Measurements from ENCODE around the gene CRYAA. TPM values are rescaled to one million over a fixed set of nuclear protein-coding genes. Genes with fewer than 3 reads are reported as not detected.

CRYAA gene
- total RNA-seq, 1 donor from 2014 or later, result not detected

- peak overlapping the region; percentile 91 for H3K27ac Mint-ChIP-seq
- TF ChIP-seq EZH2 (IDR thresholded peaks at IDR 0.05) (no peak), EZH2phosphoT487 (IDR thresholded peaks at IDR 0.05) (no peak)
- TF ChIP-seq, protein P1, sequence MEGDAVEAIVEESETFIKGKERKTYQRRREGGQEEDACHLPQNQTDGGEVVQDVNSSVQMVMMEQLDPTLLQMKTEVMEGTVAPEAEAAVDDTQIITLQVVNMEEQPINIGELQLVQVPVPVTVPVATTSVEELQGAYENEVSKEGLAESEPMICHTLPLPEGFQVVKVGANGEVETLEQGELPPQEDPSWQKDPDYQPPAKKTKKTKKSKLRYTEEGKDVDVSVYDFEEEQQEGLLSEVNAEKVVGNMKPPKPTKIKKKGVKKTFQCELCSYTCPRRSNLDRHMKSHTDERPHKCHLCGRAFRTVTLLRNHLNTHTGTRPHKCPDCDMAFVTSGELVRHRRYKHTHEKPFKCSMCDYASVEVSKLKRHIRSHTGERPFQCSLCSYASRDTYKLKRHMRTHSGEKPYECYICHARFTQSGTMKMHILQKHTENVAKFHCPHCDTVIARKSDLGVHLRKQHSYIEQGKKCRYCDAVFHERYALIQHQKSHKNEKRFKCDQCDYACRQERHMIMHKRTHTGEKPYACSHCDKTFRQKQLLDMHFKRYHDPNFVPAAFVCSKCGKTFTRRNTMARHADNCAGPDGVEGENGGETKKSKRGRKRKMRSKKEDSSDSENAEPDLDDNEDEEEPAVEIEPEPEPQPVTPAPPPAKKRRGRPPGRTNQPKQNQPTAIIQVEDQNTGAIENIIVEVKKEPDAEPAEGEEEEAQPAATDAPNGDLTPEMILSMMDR (IDR thresholded peaks at IDR 0.05), result no peak
These were observed 26.6 kb downstream of the CRYAA start for GRCh38 chr21:43195121-43196021.

GRCh38 chr21:43196826-43197225, 28.0 kb downstream of the CRYAA start:
- H3K9me3 Mint-ChIP-seq, result peaks cover 26% of the 10 kb centered on the region
- DNase-seq (ENCODE audit: low spot score), result peak; percentile 26
- Histone ChIP-seq H3F3A (ENCODE audit: low read depth) (peaks cover 10% of the 10 kb centered on the region), H3K36me3 (no peaks in the 10 kb centered on the region), H4K20me1 (ENCODE audit: low read depth) (no peaks in the 10 kb centered on the region), H3K4me3 (no peak overlapping the region), H3K9ac (no peak overlapping the region), H2AFZ (replicated peaks) (no peak overlapping the region), H3K27ac (no peak overlapping the region), H3K79me2 (ENCODE audit: low read depth) (no peaks in the 10 kb centered on the region), H3K27me3 (no peaks in the 10 kb centered on the region), H3K9me3 (ENCODE audit: low read depth) (peaks cover 2% of the 10 kb centered on the region), H3K4me1 (peaks cover 9% of the 10 kb centered on the region), H3K4me2 (peak overlapping the region; percentile 17)
- no peak overlapping the region for H3K27ac Mint-ChIP-seq
- no peak overlapping the region for H3K4me3 Mint-ChIP-seq
- no peaks in the 10 kb centered on the region for H3K36me3 Mint-ChIP-seq
- TF ChIP-seq EZH2 (IDR thresholded peaks at IDR 0.05) (no peak), EZH2phosphoT487 (IDR thresholded peaks at IDR 0.05) (no peak)
- TF ChIP-seq, protein P1 (IDR thresholded peaks at IDR 0.05), result no peak
- peaks cover 6% of the 10 kb centered on the region for H3K27me3 Mint-ChIP-seq (ENCODE audit: insufficient read depth, low read depth)
- H3K4me1 Mint-ChIP-seq, result peaks cover 30% of the 10 kb centered on the region

More at GRCh38 chr21:43195121-43196021, 26.6 kb downstream of the CRYAA start:
- no peak overlapping the region for H2AFZ ChIP-seq (replicated peaks)
- Mint-ChIP-seq H3K27me3 (ENCODE audit: insufficient read depth, low read depth) (peaks cover 6% of the 10 kb centered on the region), H3K36me3 (no peaks in the 10 kb centered on the region), H3K4me3 (no peak overlapping the region), H3K4me1 (peaks cover 30% of the 10 kb centered on the region), H3K9me3 (peaks cover 16% of the 10 kb centered on the region)
- H3K4me2 ChIP-seq, result no peak overlapping the region
- H3K4me1 ChIP-seq, result peaks cover 9% of the 10 kb centered on the region
- H3K4me3 ChIP-seq, result no peak overlapping the region
- peaks cover 10% of the 10 kb centered on the region for H3F3A ChIP-seq (ENCODE audit: low read depth)
- no peaks in the 10 kb centered on the region for H3K9me3 ChIP-seq (ENCODE audit: low read depth)
- no peak overlapping the region for H3K9ac ChIP-seq
- H4K20me1 ChIP-seq (ENCODE audit: low read depth), result no peaks in the 10 kb centered on the region
- H3K27me3 ChIP-seq, result no peaks in the 10 kb centered on the region
- no peaks in the 10 kb centered on the region for H3K79me2 ChIP-seq (ENCODE audit: low read depth)
- H3K27ac ChIP-seq, result no peak overlapping the region
- H3K36me3 ChIP-seq, result no peaks in the 10 kb centered on the region
- no peak for DNase-seq (ENCODE audit: low spot score)

DNA sequence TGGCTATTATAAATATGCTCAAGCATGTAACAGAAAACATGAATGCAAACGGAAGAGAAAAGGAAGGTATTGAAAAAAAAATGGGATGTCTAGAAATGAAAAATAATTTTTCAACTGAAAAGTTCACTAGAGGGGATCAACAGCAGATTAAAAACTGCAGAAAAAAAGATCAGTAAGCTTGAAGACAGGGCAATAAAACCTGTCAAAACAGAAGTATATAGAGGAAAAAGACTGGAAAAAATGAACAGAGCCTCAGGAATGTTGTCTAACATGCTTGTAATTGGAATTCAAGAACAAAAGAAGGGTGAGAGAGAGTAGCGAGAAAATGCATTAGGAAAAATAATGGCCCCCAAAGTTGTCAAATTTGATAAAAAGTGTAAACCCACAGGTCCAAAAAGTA, 29.6 kb downstream of the CRYAA start:
- no peaks in the 10 kb centered on the region for H3K36me3 Mint-ChIP-seq
- H3K4me1 ChIP-seq, result peaks cover 9% of the 10 kb centered on the region

More for the DNA sequence above, 29.6 kb downstream of the CRYAA start:
- peaks cover 31% of the 10 kb centered on the region for H3K9me3 Mint-ChIP-seq
- no peak overlapping the region for H3K27ac ChIP-seq
- peaks cover 6% of the 10 kb centered on the region for H3K27me3 Mint-ChIP-seq (ENCODE audit: insufficient read depth, low read depth)
- H4K20me1 ChIP-seq (ENCODE audit: low read depth), result no peaks in the 10 kb centered on the region
- peaks cover 27% of the 10 kb centered on the region for H3K4me1 Mint-ChIP-seq
- no peak overlapping the region for H3K4me2 ChIP-seq
- no peak overlapping the region for H3K9ac ChIP-seq
- peaks cover 5% of the 10 kb centered on the region for H3K9me3 ChIP-seq (ENCODE audit: low read depth)
- H2AFZ ChIP-seq (replicated peaks), result no peak overlapping the region
- TF ChIP-seq, protein P1 (IDR thresholded peaks at IDR 0.05), result no peak
- H3F3A ChIP-seq (ENCODE audit: low read depth), result peaks cover 10% of the 10 kb centered on the region
- H3K36me3 ChIP-seq, result no peaks in the 10 kb centered on the region
- no peak for DNase-seq (ENCODE audit: low spot score)
- H3K79me2 ChIP-seq (ENCODE audit: low read depth), result no peaks in the 10 kb centered on the region
- no peak overlapping the region for H3K27ac Mint-ChIP-seq
- H3K27me3 ChIP-seq, result no peaks in the 10 kb centered on the region
- H3K4me3 ChIP-seq, result no peak overlapping the region
- H3K4me3 Mint-ChIP-seq, result no peak overlapping the region
